GM23338 (cell line): ENCODE measurements around the gene SMIM5. TPM values are rescaled to one million over a fixed set of nuclear protein-coding genes. Genes with fewer than 3 reads are reported as not detected.

Experiments used
- ATAC-seq: fragments of 200-7000 bp; cut with Tn5 transposase; 3 replicates; pipeline ENCODE4 v1.9.1; 2020
- DNase-seq: peaks from one replicate; pipeline ENCODE4 v3.0.0-alpha.2; 2015; ENCODE audit warnings: low spot score
- H2AFZ ChIP-seq: fragments of 200-600 bp; sonication (generic); 2 replicates; pipeline ENCODE4 v1.8.0; 2016; ENCODE audit warnings: antibody characterized with exemption, mild to moderate bottlenecking, moderate library complexity
- H3F3A ChIP-seq: fragments of 200-600 bp; sonication (generic); replicated peaks from 2 replicates; pipeline ENCODE4 v1.8.0; 2017; ENCODE audit warnings: antibody characterized with exemption, mixed run types, low read depth
- H3K27ac ChIP-seq: fragments of 200-600 bp; sonication (generic); 2 replicates; pipeline ENCODE4 v1.6.1; 2016; ENCODE audit warnings: low read depth
- H3K27me3 ChIP-seq: fragments of 200-600 bp; sonication (generic); 2 replicates; pipeline ENCODE4 v1.8.0; 2016; ENCODE audit warnings: mild to moderate bottlenecking, mixed run types, moderate library complexity; ENCODE audit not compliant: insufficient read depth
- H3K36me3 ChIP-seq: fragments of 200-600 bp; sonication (generic); 2 replicates; pipeline ENCODE4 v1.8.0; 2016; ENCODE audit warnings: mild to moderate bottlenecking; ENCODE audit not compliant: insufficient read depth
- H3K4me1 ChIP-seq: fragments of 200-600 bp; sonication (generic); 2 replicates; pipeline ENCODE4 v1.8.0; 2016; ENCODE audit warnings: mild to moderate bottlenecking, moderate library complexity; ENCODE audit not compliant: insufficient read depth
- H3K4me2 ChIP-seq: fragments of 200-600 bp; sonication (generic); 2 replicates; pipeline ENCODE4 v1.7.1; 2017; ENCODE audit warnings: mixed run types
- H3K4me3 ChIP-seq: fragments of 200-600 bp; sonication (generic); 2 replicates; pipeline ENCODE4 v1.6.1; 2016; ENCODE audit warnings: mixed run types
- H3K79me2 ChIP-seq: fragments of 200-600 bp; sonication (generic); replicated peaks from 2 replicates; pipeline ENCODE4 v1.8.0; 2017; ENCODE audit warnings: mild to moderate bottlenecking; ENCODE audit not compliant: insufficient read depth
- H3K9me2 ChIP-seq: fragments of 200-600 bp; sonication (generic); 2 replicates; pipeline ENCODE4 v1.8.0; 2017; ENCODE audit not compliant: insufficient read depth
- H4K20me1 ChIP-seq: fragments of 200-600 bp; sonication (generic); replicated peaks from 2 replicates; pipeline ENCODE4 v1.8.0; 2017; ENCODE audit warnings: mild to moderate bottlenecking; ENCODE audit not compliant: insufficient read depth
- H3K27ac Mint-ChIP-seq: 2 replicates; pipeline ENCODE4 v1.8.0; 2020; ENCODE audit warnings: inconsistent platforms, mild to moderate bottlenecking, moderate library complexity, mixed read lengths
- H3K27me3 Mint-ChIP-seq: 3 replicates; pipeline ENCODE4 v1.8.0; 2022; ENCODE audit warnings: low read depth, mild to moderate bottlenecking, moderate library complexity, mixed read lengths, inconsistent platforms; ENCODE audit not compliant: insufficient read depth, poor library complexity
- H3K36me3 Mint-ChIP-seq: 3 replicates; pipeline ENCODE4 v1.8.0; 2021; ENCODE audit warnings: low read depth, mild to moderate bottlenecking, inconsistent platforms, moderate library complexity, mixed read lengths
- H3K4me1 Mint-ChIP-seq: 3 replicates; pipeline ENCODE4 v1.8.0; 2020; ENCODE audit warnings: mild to moderate bottlenecking, inconsistent platforms, mixed read lengths
- H3K4me3 Mint-ChIP-seq: 3 replicates; pipeline ENCODE4 v1.8.0; 2021; ENCODE audit warnings: moderate library complexity, mild to moderate bottlenecking, inconsistent platforms, mixed read lengths
- H3K9me3 Mint-ChIP-seq: 3 replicates; pipeline ENCODE4 v1.8.0; 2020; ENCODE audit warnings: moderate library complexity, mild to moderate bottlenecking, inconsistent platforms, mixed read lengths
- EZH2 ChIP-seq: fragments of 200-600 bp; sonication (generic); IDR thresholded peaks from one replicate; pipeline ENCODE4 v1.8.0; 2017; ENCODE audit warnings: antibody characterized with exemption, mild to moderate bottlenecking, low read depth; ENCODE audit not compliant: unreplicated experiment
- EZH2phosphoT487 ChIP-seq: fragments of 200-600 bp; sonication (generic); IDR thresholded peaks from one replicate; pipeline ENCODE4 v1.8.1; 2018; ENCODE audit warnings: antibody characterized with exemption; ENCODE audit not compliant: unreplicated experiment
- JUNB ChIP-seq: IDR thresholded peaks from one replicate; pipeline ENCODE4 v1.6.1; 2016; ENCODE audit warnings: antibody characterized with exemption; ENCODE audit not compliant: unreplicated experiment
- NANOG ChIP-seq: IDR thresholded peaks from 2 replicates; pipeline ENCODE4 v1.6.1; 2016; ENCODE audit warnings: antibody characterized with exemption, borderline replicate concordance
- STAT1 ChIP-seq: IDR thresholded peaks from one replicate; pipeline ENCODE4 v1.6.1; 2016; ENCODE audit warnings: antibody characterized with exemption; ENCODE audit not compliant: unreplicated experiment
- ZNF114 ChIP-seq: fragments of 250-450 bp; sonication (Bioruptor Pico); IDR thresholded peaks from 2 replicates; pipeline ENCODE4 v1.5.0; 2020; ENCODE audit warnings: mild to moderate bottlenecking, moderate library complexity
- ZNF331 ChIP-seq: fragments of 250-450 bp; sonication (Bioruptor Pico); IDR thresholded peaks from 2 replicates; pipeline ENCODE4 v1.5.0; 2020; ENCODE audit warnings: low read depth, mild to moderate bottlenecking, moderate library complexity
- polyA plus RNA-seq: library from polyadenylated mRNA; unstranded; fragments of >200 nt; fragmentation: Nextera tagmentation; extraction: Ambion mirVana; gene quantifications from 2 replicates; pipeline ENCODE4 v1.2.1, GENCODE V29; 2016
- total RNA-seq: library from RNA; depleted of rRNA; stranded (reverse); fragments of >200 nt; shearing (Covaris generic); gene quantifications from 2 replicates; pipeline ENCODE4 v1.2.3, GENCODE V29; 2014
- TF ChIP-seq, protein P1 (sequence below), 2 experiments: fragments of 200-600 bp in 1 of 2; sonication (generic) in 1 of 2; conservative IDR thresholded peaks; 2 replicates each; pipeline versions ENCODE4 v1.5.1 to v1.6.1; 2016 to 2017; ENCODE audit warnings: antibody characterized with exemption in 2 of 2, low read depth in 2 of 2, mild to moderate bottlenecking in 2 of 2, moderate library complexity in 1 of 2
- TF ChIP-seq, protein P2 (sequence below): IDR thresholded peaks from 2 replicates; pipeline ENCODE4 v1.6.1; 2016; ENCODE audit warnings: antibody characterized with exemption
- TF ChIP-seq, protein P3 (sequence below): IDR thresholded peaks from one replicate; pipeline ENCODE4 v1.6.1; 2018; ENCODE audit warnings: antibody characterized with exemption; ENCODE audit not compliant: unreplicated experiment

The SMIM5 gene
- total and polyA plus RNA-seq, 2 experiments from 2014 or later: 0.16 TPM; not detected in 1

DNA sequence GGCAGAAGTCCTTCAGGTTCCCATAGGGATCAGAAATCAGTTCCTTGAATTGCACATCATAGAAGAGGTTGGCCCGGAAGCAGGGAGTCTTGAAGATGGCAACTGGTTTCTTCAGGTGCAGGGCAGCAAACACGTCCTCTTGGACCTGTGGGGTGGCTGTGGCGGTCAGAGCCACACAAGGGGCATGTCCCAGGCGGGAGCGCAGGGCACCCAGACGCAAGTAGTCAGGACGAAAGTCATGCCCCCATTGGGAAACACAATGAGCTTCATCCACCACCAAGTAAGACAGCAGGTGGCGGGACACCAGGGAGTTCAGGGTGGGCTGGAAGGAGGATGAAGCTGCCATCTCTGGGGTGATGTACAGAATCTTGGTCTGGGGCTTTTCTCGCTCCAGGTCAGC, 29.3 kb downstream of the SMIM5 start:
- Mint-ChIP-seq H3K9me3 (no peaks in the 10 kb centered on the region), H3K4me3 (no peak overlapping the region), H3K27ac (no peak overlapping the region), H3K36me3 (peaks cover 28% of the 10 kb centered on the region), H3K4me1 (peaks cover 5% of the 10 kb centered on the region; the same call in 2 of the 3 replicates), H3K27me3 (no peaks in the 10 kb centered on the region)
- DNase-seq: no peak
- TF ChIP-seq, protein P1, sequence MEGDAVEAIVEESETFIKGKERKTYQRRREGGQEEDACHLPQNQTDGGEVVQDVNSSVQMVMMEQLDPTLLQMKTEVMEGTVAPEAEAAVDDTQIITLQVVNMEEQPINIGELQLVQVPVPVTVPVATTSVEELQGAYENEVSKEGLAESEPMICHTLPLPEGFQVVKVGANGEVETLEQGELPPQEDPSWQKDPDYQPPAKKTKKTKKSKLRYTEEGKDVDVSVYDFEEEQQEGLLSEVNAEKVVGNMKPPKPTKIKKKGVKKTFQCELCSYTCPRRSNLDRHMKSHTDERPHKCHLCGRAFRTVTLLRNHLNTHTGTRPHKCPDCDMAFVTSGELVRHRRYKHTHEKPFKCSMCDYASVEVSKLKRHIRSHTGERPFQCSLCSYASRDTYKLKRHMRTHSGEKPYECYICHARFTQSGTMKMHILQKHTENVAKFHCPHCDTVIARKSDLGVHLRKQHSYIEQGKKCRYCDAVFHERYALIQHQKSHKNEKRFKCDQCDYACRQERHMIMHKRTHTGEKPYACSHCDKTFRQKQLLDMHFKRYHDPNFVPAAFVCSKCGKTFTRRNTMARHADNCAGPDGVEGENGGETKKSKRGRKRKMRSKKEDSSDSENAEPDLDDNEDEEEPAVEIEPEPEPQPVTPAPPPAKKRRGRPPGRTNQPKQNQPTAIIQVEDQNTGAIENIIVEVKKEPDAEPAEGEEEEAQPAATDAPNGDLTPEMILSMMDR (conservative IDR thresholded peaks at IDR 0.05; ENCODE audit: low read depth in 2 of 2): no peak
- Histone ChIP-seq H3K27ac (no peak overlapping the region), H3K4me2 (no peak overlapping the region), H3K4me1 (peaks cover 6% of the 10 kb centered on the region; the same call in 1 of the 2 replicates), H3K79me2 (peaks cover 23% of the 10 kb centered on the region), H3K9me2 (no peaks in the 10 kb centered on the region), H3K4me3 (no peak overlapping the region), H4K20me1 (peaks cover 4% of the 10 kb centered on the region; the same call in 1 of the 2 replicates), H3K36me3 (no peaks in the 10 kb centered on the region), H3K27me3 (no peaks in the 10 kb centered on the region), H3F3A (no peaks in the 10 kb centered on the region), H2AFZ (no peak overlapping the region)
- no peak for ATAC-seq

DNA sequence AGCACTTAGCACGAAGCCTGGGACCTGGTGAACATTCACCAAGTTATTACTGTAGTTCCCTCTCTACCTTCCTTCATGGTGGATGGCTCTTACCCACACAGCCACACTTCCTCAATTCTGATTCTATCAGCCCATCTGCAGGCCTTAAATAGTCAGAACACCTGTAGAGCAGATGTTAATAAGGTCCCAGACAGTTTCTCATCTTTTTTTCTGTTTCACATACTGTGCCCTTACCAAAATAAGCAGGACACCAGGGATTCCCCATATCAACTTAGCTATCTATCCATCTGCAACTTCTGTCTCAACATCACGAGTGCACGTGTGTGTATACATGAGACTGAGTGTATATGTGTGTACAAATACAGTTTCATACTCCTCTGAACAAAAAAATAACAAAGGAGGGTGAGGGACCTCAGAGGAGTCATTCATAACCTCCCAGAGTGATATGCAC, 30.9 kb downstream of the SMIM5 start:
- peaks cover 4% of the 10 kb centered on the region; the same call in 1 of the 2 replicates for H3K36me3 ChIP-seq

More for the DNA sequence above, 30.9 kb downstream of the SMIM5 start:
- Mint-ChIP-seq H3K4me3 (no peak overlapping the region), H3K4me1 (peaks cover 10% of the 10 kb centered on the region), H3K9me3 (no peaks in the 10 kb centered on the region), H3K27me3 (no peaks in the 10 kb centered on the region), H3K27ac (no peak overlapping the region; the same call in 1 of the 2 replicates), H3K36me3 (peaks cover 31% of the 10 kb centered on the region)
- Histone ChIP-seq H3K4me1 (peaks cover 14% of the 10 kb centered on the region), H3K27ac (no peak overlapping the region), H3K27me3 (no peaks in the 10 kb centered on the region), H3K79me2 (peaks cover 39% of the 10 kb centered on the region), H2AFZ (no peak overlapping the region), H3F3A (peaks cover 9% of the 10 kb centered on the region), H4K20me1 (peaks cover 4% of the 10 kb centered on the region; the same call in 1 of the 2 replicates), H3K4me2 (no peak overlapping the region), H3K4me3 (no peak overlapping the region), H3K9me2 (no peaks in the 10 kb centered on the region)
- DNase-seq (no peak), ATAC-seq (no peak)
- TF ChIP-seq, protein P2, sequence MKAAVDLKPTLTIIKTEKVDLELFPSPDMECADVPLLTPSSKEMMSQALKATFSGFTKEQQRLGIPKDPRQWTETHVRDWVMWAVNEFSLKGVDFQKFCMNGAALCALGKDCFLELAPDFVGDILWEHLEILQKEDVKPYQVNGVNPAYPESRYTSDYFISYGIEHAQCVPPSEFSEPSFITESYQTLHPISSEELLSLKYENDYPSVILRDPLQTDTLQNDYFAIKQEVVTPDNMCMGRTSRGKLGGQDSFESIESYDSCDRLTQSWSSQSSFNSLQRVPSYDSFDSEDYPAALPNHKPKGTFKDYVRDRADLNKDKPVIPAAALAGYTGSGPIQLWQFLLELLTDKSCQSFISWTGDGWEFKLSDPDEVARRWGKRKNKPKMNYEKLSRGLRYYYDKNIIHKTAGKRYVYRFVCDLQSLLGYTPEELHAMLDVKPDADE: no peak
- TF ChIP-seq ZNF114 (CRISPR knock-in tag) (no peak), EZH2phosphoT487 (no peak), NANOG (no peak), STAT1 (no peak), ZNF331 (no peak), JUNB (no peak), EZH2 (no peak)
- TF ChIP-seq, protein P1 (conservative IDR thresholded peaks at IDR 0.05; ENCODE audit: low read depth in 2 of 2): no peak
- TF ChIP-seq, protein P3, sequence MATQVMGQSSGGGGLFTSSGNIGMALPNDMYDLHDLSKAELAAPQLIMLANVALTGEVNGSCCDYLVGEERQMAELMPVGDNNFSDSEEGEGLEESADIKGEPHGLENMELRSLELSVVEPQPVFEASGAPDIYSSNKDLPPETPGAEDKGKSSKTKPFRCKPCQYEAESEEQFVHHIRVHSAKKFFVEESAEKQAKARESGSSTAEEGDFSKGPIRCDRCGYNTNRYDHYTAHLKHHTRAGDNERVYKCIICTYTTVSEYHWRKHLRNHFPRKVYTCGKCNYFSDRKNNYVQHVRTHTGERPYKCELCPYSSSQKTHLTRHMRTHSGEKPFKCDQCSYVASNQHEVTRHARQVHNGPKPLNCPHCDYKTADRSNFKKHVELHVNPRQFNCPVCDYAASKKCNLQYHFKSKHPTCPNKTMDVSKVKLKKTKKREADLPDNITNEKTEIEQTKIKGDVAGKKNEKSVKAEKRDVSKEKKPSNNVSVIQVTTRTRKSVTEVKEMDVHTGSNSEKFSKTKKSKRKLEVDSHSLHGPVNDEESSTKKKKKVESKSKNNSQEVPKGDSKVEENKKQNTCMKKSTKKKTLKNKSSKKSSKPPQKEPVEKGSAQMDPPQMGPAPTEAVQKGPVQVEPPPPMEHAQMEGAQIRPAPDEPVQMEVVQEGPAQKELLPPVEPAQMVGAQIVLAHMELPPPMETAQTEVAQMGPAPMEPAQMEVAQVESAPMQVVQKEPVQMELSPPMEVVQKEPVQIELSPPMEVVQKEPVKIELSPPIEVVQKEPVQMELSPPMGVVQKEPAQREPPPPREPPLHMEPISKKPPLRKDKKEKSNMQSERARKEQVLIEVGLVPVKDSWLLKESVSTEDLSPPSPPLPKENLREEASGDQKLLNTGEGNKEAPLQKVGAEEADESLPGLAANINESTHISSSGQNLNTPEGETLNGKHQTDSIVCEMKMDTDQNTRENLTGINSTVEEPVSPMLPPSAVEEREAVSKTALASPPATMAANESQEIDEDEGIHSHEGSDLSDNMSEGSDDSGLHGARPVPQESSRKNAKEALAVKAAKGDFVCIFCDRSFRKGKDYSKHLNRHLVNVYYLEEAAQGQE: no peak
